ENCODE measurements around the gene COPB1.

The COPB1 gene

GRCh38 chr11:14518820-14519219, 19.2 kb upstream of the COPB1 start:
- in situ Hi-C loops (cut with MboI; ENCODE audit: low sequenced_read_pairs) = loop anchor here (25.0 kb wide), 1 partner anchor 368 kb away; the partner anchor contains the start of gene CYP2R1

GRCh38 chr11:14513800-14514199, 14.2 kb upstream of the COPB1 start:
- in situ Hi-C loops (cut with MboI; ENCODE audit: low sequenced_read_pairs) = loop anchor here (25.0 kb wide), 1 partner anchor 374 kb away; the partner anchor contains the start of gene CYP2R1

- in situ Hi-C loops (cut with MboI; ENCODE audit: low sequenced_read_pairs) = loop anchor here (25.0 kb wide), 1 partner anchor 381 kb away; the partner anchor contains the start of gene CYP2R1
Measured at GRCh38 chr11:14506532-14506931, 6.9 kb upstream of the COPB1 start.

GRCh38 chr11:14503023-14503422, 3.4 kb upstream of the COPB1 start:
- in situ Hi-C loops (cut with MboI; ENCODE audit: low sequenced_read_pairs) = loop anchor here (25.0 kb wide), 1 partner anchor 384 kb away; the partner anchor contains the start of gene CYP2R1

- in situ Hi-C loops (cut with MboI; ENCODE audit: low sequenced_read_pairs) = loop anchor here (25.0 kb wide), 1 partner anchor 385 kb away; the partner anchor contains the start of gene CYP2R1
Measured at GRCh38 chr11:14502039-14502438, 2.4 kb upstream of the COPB1 start.

GRCh38 chr11:14500181-14500651, 605 bp upstream of the COPB1 start:
- in situ Hi-C loops (cut with MboI; ENCODE audit: low sequenced_read_pairs) = loop anchor here (25.0 kb wide), 1 partner anchor 387 kb away; the partner anchor contains the start of gene CYP2R1

- in situ Hi-C loops (cut with MboI; ENCODE audit: low sequenced_read_pairs) = no loop called here
Measured at GRCh38 chr11:14499178-14499559, 442 bp downstream of the COPB1 start.

GRCh38 chr11:14480716-14481115, 18.9 kb downstream of the COPB1 start:
- in situ Hi-C loops (cut with MboI; ENCODE audit: low sequenced_read_pairs) = no loop called here

- in situ Hi-C loops (cut with MboI; ENCODE audit: low sequenced_read_pairs) = loop anchor here (25.0 kb wide), 1 partner anchor 184 kb away; no protein-coding TSS in a partner anchor
Measured at GRCh38 chr11:14471127-14471526, 28.5 kb downstream of the COPB1 start.

- in situ Hi-C loops (cut with MboI; ENCODE audit: low sequenced_read_pairs) = loop anchor here (25.0 kb wide), 1 partner anchor 176 kb away; no protein-coding TSS in a partner anchor
Measured at GRCh38 chr11:14463623-14464022, 36.0 kb downstream of the COPB1 start.

GRCh38 chr11:14460147-14460546, 39.5 kb downstream of the COPB1 start:
- in situ Hi-C loops (cut with MboI; ENCODE audit: low sequenced_read_pairs) = loop anchor here (25.0 kb wide), 1 partner anchor 173 kb away; no protein-coding TSS in a partner anchor

GRCh38 chr11:14458377-14458776, 41.2 kb downstream of the COPB1 start:
- in situ Hi-C loops (cut with MboI; ENCODE audit: low sequenced_read_pairs) = loop anchor here (25.0 kb wide), 1 partner anchor 171 kb away; no protein-coding TSS in a partner anchor

GRCh38 chr11:14455648-14456430, 43.8 kb downstream of the COPB1 start:
- in situ Hi-C loops (cut with MboI; ENCODE audit: low sequenced_read_pairs) = loop anchor here (25.0 kb wide), 1 partner anchor 169 kb away; no protein-coding TSS in a partner anchor

- in situ Hi-C loops (cut with MboI; ENCODE audit: low sequenced_read_pairs) = loop anchor here (25.0 kb wide), 1 partner anchor 168 kb away; no protein-coding TSS in a partner anchor
Measured at GRCh38 chr11:14454861-14455632, 44.6 kb downstream of the COPB1 start.

- in situ Hi-C loops (cut with MboI; ENCODE audit: low sequenced_read_pairs) = loop anchor here (25.0 kb wide), 1 partner anchor 165 kb away; no protein-coding TSS in a partner anchor
Measured at GRCh38 chr11:14451825-14452224, 47.8 kb downstream of the COPB1 start.

GRCh38 chr11:14449302-14449714, 50.3 kb downstream of the COPB1 start:
- in situ Hi-C loops (cut with MboI; ENCODE audit: low sequenced_read_pairs) = no loop called here

GRCh38 chr11:14448240-14448639, 51.4 kb downstream of the COPB1 start:
- in situ Hi-C loops (cut with MboI; ENCODE audit: low sequenced_read_pairs) = no loop called here

- in situ Hi-C loops (cut with MboI; ENCODE audit: low sequenced_read_pairs) = no loop called here
Measured at GRCh38 chr11:14446701-14447169, 52.9 kb downstream of the COPB1 start.

GRCh38 chr11:14445542-14446530, 53.8 kb downstream of the COPB1 start:
- in situ Hi-C loops (cut with MboI; ENCODE audit: low sequenced_read_pairs) = no loop called here
